IPS-18c (cell line): ENCODE data around the gene HRH3.

Experiments used
- H3K4me3 ChIP-seq: 2 replicates; pipeline ENCODE4 v1.7.0; 2013; ENCODE audit warnings: low read depth, mild to moderate bottlenecking, low read length, moderate library complexity; ENCODE audit not compliant: insufficient read depth
- H3K9me3 ChIP-seq: one replicate; pipeline ENCODE4 v1.6.1; 2013; ENCODE audit warnings: mild to moderate bottlenecking, low read length, moderate library complexity; ENCODE audit not compliant: control insufficient read depth, insufficient read depth

Gene HRH3

DNA sequence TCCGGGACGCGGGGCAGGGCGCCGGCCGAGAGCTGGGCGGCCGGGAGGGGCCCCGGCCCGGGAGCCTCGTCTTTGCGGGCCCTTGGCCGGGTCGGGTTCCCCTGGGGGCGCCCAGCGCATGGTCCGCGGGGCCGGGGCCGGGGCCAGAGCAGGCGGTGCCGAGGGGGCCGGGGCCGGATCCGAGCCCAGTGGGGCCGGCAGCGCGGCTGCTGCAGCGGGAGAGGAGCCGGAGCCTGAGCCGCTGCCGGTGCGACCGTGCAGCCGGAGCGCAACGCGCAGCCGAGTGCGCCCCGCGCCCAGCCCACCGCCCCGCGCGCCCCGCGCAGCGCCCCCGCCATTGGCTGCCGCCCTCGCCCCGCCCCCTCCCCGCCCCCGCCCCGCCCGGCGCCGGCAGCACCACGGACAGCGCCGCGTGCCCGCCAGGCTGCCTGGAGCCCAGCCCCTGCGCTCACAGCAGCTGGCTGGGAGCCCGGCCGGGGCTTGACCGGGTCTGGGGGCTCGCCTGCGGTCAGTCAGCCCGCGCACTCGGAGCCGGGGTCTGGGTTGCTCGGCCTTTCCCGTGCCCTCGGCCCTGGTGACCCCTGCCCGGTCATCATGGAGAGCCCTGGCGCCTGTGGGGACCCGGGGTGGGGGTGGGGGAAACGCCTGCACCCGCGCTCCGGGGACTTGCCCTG lies at the start of gene HRH3:
HRH3 (minus strand) TSS at position 287 of the 674 bp plus-strand sequence. CDS start 308 bp downstream, outside the sequence.
- Histone ChIP-seq H3K9me3 (no peaks in the 10 kb centered on the region), H3K4me3 (peak within 1 kb of the TSS; percentile 56)

GRCh38 chr20:62269871-62270270 lies 49.8 kb upstream of the HRH3 start:
- Histone ChIP-seq H3K9me3 (peaks cover 3% of the 10 kb centered on the region), H3K4me3 (no peak overlapping the region)

GRCh38 chr20:62269378-62269777 lies 49.3 kb upstream of the HRH3 start:
- H3K9me3 ChIP-seq: peaks cover 3% of the 10 kb centered on the region

GRCh38 chr20:62268228-62268900 lies 48.3 kb upstream of the HRH3 start:
- Histone ChIP-seq H3K4me3 (no peak overlapping the region), H3K9me3 (peaks cover 3% of the 10 kb centered on the region)

More at GRCh38 chr20:62269378-62269777, 49.3 kb upstream of the HRH3 start:
- H3K4me3 ChIP-seq: no peak overlapping the region

DNA sequence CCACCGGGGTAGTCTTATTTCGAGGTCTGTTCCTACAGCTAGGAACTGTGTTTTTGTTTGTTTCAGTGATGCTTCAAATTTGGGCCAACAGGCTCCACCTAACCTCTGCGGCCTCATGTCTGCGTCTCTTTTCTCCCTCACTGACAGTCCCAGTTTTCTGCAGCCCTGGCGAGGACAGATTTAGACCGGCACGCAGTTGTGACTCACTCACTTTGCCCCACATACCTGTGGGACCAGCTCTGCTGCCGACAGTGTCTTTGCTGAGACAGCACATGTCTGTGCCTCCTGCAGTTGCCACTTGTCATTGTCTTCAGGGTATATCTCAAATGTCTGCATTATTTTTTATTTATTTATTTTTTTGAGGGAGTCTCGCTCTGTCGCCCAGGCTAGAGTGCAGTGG lies 47.5 kb upstream of the HRH3 start:
- Histone ChIP-seq H3K4me3 (no peak overlapping the region), H3K9me3 (peaks cover 3% of the 10 kb centered on the region)

GRCh38 chr20:62266851-62267250 lies 46.8 kb upstream of the HRH3 start:
- peaks cover 3% of the 10 kb centered on the region for H3K9me3 ChIP-seq
- no peak overlapping the region for H3K4me3 ChIP-seq

- Histone ChIP-seq H3K9me3 (peaks cover 3% of the 10 kb centered on the region), H3K4me3 (no peak overlapping the region)
Observed at GRCh38 chr20:62266340-62266739, 46.3 kb upstream of the HRH3 start.

GRCh38 chr20:62265365-62265764 lies 45.3 kb upstream of the HRH3 start:
- H3K9me3 ChIP-seq: peaks cover 3% of the 10 kb centered on the region
- no peak overlapping the region for H3K4me3 ChIP-seq

GRCh38 chr20:62263396-62263795 lies 43.3 kb upstream of the HRH3 start:
- H3K9me3 ChIP-seq: peaks cover 3% of the 10 kb centered on the region
- H3K4me3 ChIP-seq: no peak overlapping the region

GRCh38 chr20:62262064-62262463 lies 42.0 kb upstream of the HRH3 start:
- H3K9me3 ChIP-seq: peaks cover 3% of the 10 kb centered on the region
- no peak overlapping the region for H3K4me3 ChIP-seq

GRCh38 chr20:62259294-62259565 lies 39.2 kb upstream of the HRH3 start:
- H3K4me3 ChIP-seq: no peak overlapping the region
- H3K9me3 ChIP-seq: no peaks in the 10 kb centered on the region

GRCh38 chr20:62258499-62259293 lies 38.6 kb upstream of the HRH3 start:
- Histone ChIP-seq H3K4me3 (no peak overlapping the region), H3K9me3 (no peaks in the 10 kb centered on the region)

DNA sequence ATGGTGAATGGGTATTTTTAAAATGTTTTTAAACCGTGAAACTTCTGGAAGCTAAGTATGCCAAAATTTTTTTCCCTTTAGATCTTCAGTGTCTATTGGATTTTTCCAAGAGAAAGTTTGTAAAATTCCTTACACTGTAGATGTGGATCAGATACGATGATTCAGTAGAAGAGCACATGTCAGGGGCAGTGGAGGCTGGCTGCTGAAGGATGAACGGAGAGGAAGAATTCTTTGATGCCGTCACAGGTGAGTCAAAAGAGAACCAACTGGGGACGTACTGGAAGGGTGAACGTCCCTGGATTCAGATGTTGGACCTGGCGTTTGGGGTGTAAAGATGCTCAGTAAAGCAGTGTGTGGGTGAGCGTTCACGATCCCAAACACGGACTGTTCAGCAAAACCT lies 35.9 kb upstream of the HRH3 start:
- no peaks in the 10 kb centered on the region for H3K9me3 ChIP-seq
- H3K4me3 ChIP-seq: no peak overlapping the region

DNA sequence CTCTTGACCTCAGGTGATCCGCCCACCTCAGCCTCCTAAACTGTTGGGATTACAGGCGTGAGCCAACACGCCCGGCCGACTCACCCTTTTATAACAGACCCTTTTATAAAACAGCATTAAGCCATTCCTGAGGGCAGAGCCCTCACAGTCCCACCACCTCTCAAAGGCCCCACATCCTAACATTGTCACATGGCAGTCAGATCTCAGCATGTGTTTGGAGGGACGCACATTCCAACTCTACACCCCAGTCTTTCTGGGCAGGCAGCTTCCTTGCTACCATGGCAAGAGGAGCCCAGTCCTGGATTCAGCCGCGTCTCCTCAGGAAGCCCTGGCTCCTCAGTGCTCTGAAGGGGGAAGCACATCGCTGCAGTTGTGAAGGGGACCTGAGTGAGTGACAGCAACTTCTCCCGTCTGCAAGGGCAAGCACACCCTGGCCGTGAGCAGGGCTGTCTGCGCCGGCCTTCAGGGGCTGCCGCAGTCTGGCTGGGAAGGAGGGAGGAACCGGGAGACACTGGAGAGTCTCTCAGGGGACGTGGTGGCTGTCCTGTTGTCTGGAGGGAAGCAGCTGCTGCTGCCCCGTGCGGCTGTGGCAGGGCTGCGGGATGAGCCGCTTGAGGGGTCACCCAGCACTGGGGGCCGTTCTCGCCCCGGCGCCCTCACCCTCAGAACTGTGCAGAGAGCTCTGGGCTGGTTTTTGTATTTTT lies 34.1 kb upstream of the HRH3 start:
- H3K4me3 ChIP-seq: no peak overlapping the region
- no peaks in the 10 kb centered on the region for H3K9me3 ChIP-seq

DNA sequence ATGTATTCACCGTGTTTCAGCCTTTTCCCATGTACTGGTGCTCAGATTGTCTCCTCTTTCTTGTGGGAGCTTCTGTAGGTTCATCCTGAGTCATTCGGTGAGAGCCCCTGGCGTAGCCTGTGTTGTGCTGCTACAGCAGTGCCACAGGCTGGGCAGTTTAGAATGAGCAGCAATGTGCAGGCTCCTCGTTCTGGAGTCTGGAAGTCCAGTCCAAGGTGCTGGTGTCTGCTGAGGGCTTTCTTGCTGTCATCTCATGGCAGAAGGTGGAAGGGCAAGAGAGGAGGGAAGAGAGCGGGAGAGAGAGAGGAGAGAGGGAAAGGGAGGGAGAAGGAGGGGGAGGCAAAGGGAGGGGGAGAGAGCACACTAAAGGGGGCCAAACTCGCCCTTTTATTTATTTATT lies 33.3 kb upstream of the HRH3 start:
- no peak overlapping the region for H3K4me3 ChIP-seq
- no peaks in the 10 kb centered on the region for H3K9me3 ChIP-seq

DNA sequence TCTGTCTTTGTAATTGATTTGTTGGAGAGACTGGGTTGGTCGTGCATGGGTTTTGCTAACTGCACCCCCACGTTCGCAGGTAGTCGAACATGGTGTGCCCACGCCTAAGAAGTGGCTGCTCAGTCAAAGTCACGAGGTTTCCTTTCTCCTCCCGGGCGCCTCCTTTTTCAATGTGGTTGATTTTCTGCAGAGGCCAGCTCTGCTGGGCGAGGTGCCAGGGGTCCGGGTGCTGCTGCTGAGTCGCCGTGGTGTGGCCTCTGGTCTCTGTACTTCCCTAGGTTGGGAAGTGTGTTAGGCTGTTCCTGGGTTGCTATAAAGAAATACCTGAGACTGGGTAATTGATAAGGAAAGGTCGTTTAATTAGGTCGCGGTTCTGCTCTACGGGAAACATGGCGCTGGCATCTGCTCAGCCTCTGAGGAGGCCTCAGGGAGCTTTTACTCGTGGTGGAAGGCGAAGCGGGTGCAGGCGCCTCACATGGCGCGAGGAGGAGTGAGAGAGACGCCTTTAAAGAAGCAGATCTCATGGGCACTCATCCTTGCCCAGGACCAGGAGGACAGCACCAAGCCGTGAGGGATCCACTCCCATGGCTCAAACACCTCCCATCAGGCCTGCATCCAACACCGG lies 32.4 kb upstream of the HRH3 start:
- Histone ChIP-seq H3K9me3 (no peaks in the 10 kb centered on the region), H3K4me3 (no peak overlapping the region)

DNA sequence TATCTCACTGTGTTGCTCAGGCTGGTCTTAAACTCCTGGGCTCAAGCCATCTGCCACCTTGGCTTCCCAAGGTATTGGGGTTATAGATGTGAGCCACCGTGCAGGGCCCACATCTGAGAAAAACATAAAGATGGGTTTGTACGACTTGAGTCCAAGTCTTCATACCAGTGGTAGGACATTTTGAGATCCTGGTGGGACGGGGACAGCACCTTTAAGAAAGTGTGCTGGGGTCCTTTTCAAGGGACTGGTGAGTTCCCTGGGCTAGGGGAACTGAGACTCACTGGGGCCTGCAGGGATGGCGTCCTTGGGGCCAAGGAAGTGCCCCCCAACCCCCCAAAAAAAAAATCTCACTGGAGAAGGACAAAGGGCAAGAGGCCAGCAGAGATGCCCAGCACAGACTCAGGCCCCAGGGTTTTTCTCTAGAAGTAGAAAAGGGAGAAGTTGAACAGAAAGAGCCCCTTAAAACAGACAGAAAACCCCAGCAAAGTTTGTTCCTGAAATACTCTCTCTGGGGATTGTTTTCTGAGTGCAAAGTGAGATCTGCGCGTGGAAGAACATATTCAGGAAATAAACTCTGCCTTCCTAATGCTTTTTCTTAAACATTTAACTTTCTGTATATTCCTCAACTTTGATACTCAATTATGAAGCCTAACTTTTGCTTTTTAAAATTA lies 28.9 kb upstream of the HRH3 start:
- no peaks in the 10 kb centered on the region for H3K9me3 ChIP-seq

More for the DNA sequence above, 28.9 kb upstream of the HRH3 start:
- no peak overlapping the region for H3K4me3 ChIP-seq
